Endothelial cell (in vitro differentiated cells): Measurements from ENCODE around the gene NKX6-2. TPM values are rescaled to one million over a fixed set of nuclear protein-coding genes. Genes with fewer than 3 reads are reported as not detected.

Experiments
- DNase-seq: peaks from one replicate; pipeline ENCODE4 v3.0.0; 2021; ENCODE audit warnings: low spot score
- H3K27ac Mint-ChIP-seq: one replicate; pipeline ENCODE4 v1.8.0; 2021; ENCODE audit warnings: mixed read lengths, inconsistent platforms; ENCODE audit not compliant: unreplicated experiment
- H3K27me3 Mint-ChIP-seq: one replicate; pipeline ENCODE4 v1.8.0; 2021; ENCODE audit warnings: mild to moderate bottlenecking, moderate library complexity, mixed read lengths, inconsistent platforms; ENCODE audit not compliant: unreplicated experiment
- H3K36me3 Mint-ChIP-seq: one replicate; pipeline ENCODE4 v1.8.0; 2021; ENCODE audit warnings: mild to moderate bottlenecking, low read depth, mixed read lengths, inconsistent platforms; ENCODE audit not compliant: unreplicated experiment
- H3K4me1 Mint-ChIP-seq: one replicate; pipeline ENCODE4 v1.8.0; 2021; ENCODE audit warnings: mild to moderate bottlenecking, mixed read lengths, inconsistent platforms; ENCODE audit not compliant: unreplicated experiment
- H3K4me3 Mint-ChIP-seq: one replicate; pipeline ENCODE4 v1.8.0; 2021; ENCODE audit warnings: mild to moderate bottlenecking, mixed read lengths, inconsistent platforms; ENCODE audit not compliant: unreplicated experiment
- H3K9me3 Mint-ChIP-seq: one replicate; pipeline ENCODE4 v1.8.0; 2021; ENCODE audit warnings: mixed read lengths, inconsistent platforms; ENCODE audit not compliant: unreplicated experiment
- total RNA-seq: library from RNA; stranded (reverse); fragmentation: NEBNext Ultra II Directional; extraction: Animal tissue kit (Norgen Biotek cat#: 25700); gene quantifications from one replicate; pipeline ENCODE4 v1.2.1, GENCODE V29; 2021; ENCODE audit not compliant: unreplicated experiment
- TF ChIP-seq, protein P1 (sequence below): fragments of 200-600 bp; sonication (generic); IDR thresholded peaks from one replicate; pipeline ENCODE4 v1.5.0; 2021; ENCODE audit warnings: antibody characterized with exemption; ENCODE audit not compliant: unreplicated experiment

The NKX6-2 gene
- total RNA-seq, 1 donor from 2014 or later = not detected

DNA sequence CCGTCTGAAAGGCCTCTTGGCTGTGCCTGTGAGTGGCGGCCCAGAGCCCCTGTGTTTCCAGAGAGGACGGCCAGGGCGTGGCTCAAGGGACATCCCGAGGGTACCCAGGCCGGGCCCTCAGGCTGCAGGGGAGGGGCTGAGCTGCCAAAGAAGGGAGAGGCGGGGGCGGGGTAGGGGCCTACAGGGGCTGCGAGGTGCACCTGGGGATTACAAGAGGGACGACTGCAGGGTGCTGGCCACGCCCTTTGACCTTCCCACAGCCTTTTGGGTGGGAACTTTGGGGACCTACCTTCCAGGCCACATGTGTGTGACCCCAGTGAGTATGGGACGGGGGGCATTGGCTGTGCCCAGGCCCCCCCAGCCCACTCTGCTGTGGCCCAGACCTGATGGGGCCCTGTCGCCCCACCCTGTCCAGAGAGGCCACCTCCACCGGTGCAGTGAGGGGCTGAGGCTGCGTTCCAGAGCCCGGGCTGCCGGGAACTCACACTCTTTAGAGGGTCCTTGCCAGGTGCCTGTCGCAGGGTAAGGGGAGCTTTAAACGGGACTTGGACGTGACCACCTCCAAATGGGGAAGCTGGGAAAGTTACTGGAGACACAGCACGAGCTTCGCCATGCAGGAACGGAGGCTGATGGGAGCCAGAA lies 19.0 kb upstream of the NKX6-2 start:
- DNase-seq = no peak
- H3K27me3 Mint-ChIP-seq = peaks cover 9% of the 10 kb centered on the region
- H3K4me3 Mint-ChIP-seq = no peak overlapping the region
- no peak overlapping the region for H3K27ac Mint-ChIP-seq
- no peaks in the 10 kb centered on the region for H3K36me3 Mint-ChIP-seq
- H3K9me3 Mint-ChIP-seq = no peaks in the 10 kb centered on the region
- H3K4me1 Mint-ChIP-seq = no peaks in the 10 kb centered on the region
- TF ChIP-seq, protein P1, sequence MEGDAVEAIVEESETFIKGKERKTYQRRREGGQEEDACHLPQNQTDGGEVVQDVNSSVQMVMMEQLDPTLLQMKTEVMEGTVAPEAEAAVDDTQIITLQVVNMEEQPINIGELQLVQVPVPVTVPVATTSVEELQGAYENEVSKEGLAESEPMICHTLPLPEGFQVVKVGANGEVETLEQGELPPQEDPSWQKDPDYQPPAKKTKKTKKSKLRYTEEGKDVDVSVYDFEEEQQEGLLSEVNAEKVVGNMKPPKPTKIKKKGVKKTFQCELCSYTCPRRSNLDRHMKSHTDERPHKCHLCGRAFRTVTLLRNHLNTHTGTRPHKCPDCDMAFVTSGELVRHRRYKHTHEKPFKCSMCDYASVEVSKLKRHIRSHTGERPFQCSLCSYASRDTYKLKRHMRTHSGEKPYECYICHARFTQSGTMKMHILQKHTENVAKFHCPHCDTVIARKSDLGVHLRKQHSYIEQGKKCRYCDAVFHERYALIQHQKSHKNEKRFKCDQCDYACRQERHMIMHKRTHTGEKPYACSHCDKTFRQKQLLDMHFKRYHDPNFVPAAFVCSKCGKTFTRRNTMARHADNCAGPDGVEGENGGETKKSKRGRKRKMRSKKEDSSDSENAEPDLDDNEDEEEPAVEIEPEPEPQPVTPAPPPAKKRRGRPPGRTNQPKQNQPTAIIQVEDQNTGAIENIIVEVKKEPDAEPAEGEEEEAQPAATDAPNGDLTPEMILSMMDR = no peak

DNA sequence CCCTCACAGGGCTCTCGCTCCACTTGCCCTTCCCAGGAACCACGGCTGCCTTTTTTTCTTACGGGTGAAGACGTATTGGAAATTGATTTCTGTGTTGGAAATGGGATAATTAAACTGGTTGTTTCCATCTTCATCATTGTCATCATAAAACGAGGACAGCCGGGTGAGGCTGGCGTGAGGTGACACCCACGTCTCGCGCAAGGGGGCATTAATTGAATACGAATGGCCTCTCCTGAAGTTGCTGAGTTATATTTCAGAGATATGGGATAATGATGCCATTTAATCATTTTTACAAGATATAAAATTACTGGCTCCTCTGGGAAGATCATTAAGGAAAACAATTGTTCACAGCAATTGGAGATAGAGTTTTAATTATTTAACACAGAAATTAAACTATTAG lies 18.3 kb upstream of the NKX6-2 start:
- H3K27ac Mint-ChIP-seq = no peak overlapping the region
- no peaks in the 10 kb centered on the region for H3K9me3 Mint-ChIP-seq
- TF ChIP-seq, protein P1 = no peak
- peaks cover 7% of the 10 kb centered on the region for H3K27me3 Mint-ChIP-seq
- no peaks in the 10 kb centered on the region for H3K4me1 Mint-ChIP-seq
- no peak overlapping the region for H3K4me3 Mint-ChIP-seq
- H3K36me3 Mint-ChIP-seq = no peaks in the 10 kb centered on the region
- DNase-seq = no peak

DNA sequence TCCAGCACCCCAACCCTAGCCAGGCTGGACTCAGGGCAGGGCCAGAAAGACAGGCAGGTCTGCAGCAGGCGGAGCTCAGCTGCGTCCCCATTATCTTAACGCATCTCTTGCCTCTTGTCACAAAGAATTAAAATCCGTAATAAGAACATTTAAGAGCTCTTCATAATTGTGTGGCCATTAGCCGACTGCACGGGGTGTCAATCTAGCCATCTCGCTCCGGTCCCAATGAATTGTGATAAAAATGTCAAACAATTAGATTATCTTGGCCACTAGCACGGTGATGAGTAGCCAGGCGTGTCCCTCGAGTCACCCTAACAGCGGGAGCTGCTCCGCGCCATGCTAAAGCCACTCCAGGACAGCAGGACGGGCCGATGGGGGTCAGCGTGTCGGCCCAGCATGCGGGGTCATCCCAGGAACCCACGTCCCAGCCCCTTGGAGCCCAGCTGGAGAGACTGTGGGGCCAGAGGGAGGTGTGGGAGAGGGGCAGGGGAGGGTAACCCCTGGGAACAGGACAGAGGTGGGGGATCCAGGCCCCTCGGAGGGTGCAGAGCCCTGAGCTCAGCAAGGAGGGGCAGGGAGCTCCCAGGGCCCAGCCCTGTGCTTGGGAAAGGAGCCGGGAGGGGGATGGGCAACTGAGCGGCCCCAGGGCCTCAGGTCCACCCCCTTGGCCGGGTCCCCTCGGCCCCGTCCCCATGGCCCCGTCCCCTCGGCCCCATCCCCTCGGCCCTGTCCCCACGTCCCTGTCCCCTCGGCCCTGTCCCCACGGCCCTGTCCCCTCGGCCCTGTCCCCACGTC lies 17.7 kb upstream of the NKX6-2 start:
- H3K4me3 Mint-ChIP-seq = no peak overlapping the region
- H3K27ac Mint-ChIP-seq = no peak overlapping the region
- no peaks in the 10 kb centered on the region for H3K36me3 Mint-ChIP-seq
- TF ChIP-seq, protein P1 = no peak
- DNase-seq = no peak
- peaks cover 6% of the 10 kb centered on the region for H3K27me3 Mint-ChIP-seq
- H3K4me1 Mint-ChIP-seq = no peaks in the 10 kb centered on the region
- no peaks in the 10 kb centered on the region for H3K9me3 Mint-ChIP-seq

DNA sequence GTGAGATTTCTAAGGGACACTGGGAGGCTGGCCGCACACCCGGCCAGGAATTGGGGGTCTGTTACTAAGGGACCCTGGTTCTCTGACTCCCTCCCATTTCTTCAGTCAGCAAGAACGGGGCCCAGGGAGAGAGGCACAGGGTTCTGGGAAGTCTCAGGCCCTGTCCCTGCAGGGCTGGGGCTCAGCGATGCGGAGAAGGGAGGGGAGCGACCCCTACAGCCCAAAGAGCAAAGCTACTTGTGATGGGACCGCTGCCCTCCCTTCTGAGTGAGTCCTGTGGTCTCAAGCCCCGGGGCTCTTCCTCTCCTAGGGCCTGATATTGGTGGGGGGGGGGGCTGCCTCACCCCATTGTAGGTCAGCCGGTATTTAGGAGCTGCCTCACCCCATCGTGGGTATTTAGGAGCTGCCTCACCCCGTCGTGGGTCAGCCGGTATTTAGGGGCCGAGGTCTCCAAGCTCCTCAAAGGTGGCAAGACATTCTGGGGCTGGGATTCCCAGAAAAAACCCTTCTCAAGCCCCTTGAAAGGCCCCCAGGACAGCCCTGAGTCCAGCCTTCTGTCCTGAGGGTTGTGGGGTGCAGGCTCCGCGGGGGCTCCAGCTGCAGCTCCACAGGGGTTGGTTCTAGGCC lies 16.9 kb upstream of the NKX6-2 start:
- Mint-ChIP-seq H3K27me3 (peaks cover 10% of the 10 kb centered on the region), H3K27ac (no peak overlapping the region), H3K9me3 (no peaks in the 10 kb centered on the region), H3K36me3 (no peaks in the 10 kb centered on the region), H3K4me1 (no peaks in the 10 kb centered on the region), H3K4me3 (no peak overlapping the region)
- TF ChIP-seq, protein P1 = no peak
- no peak for DNase-seq

DNA sequence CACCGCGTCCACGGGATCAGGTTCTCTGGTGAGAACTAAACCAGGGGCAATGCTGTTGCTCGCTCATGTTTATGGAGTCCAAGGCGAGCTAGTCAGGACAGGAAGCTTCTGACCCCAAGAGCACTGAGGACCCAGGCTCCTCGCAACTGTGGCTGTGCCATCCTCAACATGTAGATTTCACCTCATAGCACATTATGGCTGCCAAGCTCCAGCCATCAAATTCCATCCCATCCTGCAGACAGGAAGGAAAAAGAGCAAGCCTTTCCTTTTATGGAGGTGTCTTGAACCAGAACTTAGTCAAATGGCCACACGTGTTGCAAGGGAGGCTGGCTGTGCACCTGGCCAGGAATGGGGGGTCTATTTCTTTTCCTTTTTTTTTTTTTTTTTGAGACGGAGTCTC lies 16.1 kb upstream of the NKX6-2 start:
- no peaks in the 10 kb centered on the region for H3K4me1 Mint-ChIP-seq
- no peaks in the 10 kb centered on the region for H3K36me3 Mint-ChIP-seq
- H3K27ac Mint-ChIP-seq = no peak overlapping the region
- no peaks in the 10 kb centered on the region for H3K9me3 Mint-ChIP-seq
- TF ChIP-seq, protein P1 = no peak
- no peak for DNase-seq
- H3K27me3 Mint-ChIP-seq = peaks cover 10% of the 10 kb centered on the region
- no peak overlapping the region for H3K4me3 Mint-ChIP-seq
